Globus pallidus (tissue), 1 donor: Measurements from ENCODE around the gene PTGES.
"Not testable (repeated sequence)": the region's sequence is repeated elsewhere in the genome, so short reads cannot be mapped to it uniquely, and the experiment has no call there.

ENCODE experiments used
- DNase-seq: peaks from one replicate; pipeline ENCODE4 v3.0.0-alpha.2; 2015; ENCODE audit warnings: low spot score

PTGES gene

DNA sequence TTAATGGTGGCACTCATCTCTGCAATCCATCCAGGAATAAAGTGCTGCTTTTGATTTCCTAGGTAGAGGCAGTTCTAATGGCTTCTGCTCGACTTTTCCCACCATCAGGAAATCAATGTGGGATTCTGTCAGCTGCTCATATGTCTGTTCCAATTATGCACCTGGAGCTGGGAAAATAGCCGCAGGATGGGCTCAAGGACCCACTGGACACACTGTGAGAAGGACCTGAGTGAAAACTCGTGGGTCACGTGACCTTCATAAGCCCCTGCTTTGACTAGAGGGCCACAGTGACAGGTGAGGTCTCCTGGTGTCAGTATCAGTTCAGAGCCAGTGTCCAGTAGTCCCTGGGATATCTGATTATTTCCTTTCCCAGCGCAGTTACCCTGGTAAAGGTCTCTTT is 17.9 kb upstream of the PTGES start:
- no peak for DNase-seq

DNA sequence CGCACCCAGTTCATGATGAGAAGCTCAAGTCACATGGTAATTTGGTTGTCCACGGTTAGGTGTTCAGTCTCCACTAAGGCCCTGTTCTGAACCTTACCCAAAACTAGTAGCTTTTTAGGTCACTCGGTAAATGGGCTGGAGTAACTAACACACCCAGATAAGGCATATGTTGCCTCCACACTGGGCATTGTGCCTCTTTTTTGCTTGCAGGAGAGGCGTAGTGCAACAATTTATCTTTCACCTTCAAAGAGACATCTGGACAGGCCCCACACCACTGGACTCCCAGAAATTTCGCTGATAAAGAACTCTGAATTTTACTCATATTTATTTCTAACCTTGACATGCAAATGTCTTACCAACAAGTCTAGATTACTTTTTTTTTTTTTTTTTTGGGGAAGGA is 16.8 kb upstream of the PTGES start:
- DNase-seq = no peak

DNA sequence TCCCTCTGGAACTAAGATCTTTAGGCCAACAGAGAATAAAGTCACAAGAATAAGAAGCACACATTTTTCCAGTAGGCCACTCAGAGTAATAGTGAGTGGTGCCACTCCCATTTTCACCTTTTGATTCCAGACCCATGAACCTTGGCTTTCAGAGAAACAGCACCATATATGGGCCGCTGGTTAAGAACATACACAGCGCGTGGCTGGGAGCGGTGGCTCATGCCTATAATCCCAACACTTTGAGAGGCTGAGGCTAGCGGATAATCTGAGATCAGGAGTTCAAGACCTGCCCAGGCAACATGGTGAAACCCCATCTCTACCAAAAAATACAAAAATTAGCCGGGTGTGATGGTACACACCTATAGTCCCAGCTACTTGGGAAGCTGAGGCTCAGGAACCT is 15.6 kb upstream of the PTGES start:
- DNase-seq = no peak

DNA sequence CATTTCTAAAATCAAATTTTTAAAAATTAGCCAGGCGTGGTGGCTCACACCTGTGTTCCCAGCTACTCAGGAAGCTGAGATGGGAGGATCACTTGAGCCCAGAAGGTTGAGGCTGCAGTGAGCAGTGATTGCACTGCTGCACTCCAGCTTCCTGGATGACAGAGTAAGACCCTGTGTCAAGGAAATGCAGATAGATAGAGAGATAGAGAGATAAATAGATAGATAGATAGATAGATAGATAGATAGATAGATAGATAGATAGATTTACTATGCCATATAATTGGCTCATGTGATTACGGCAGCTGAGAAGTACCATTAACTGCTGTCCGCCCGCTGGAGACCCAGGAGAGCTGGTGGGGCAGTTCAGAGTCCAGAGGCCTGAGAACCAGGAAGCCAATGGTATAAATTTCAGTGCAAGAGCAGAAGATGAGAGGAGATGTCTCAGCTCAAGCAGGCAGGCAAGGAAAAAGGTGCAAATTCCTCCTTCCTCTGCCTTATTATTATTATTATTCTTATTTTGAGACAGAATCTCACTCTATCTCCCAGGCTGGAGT is 13.0 kb upstream of the PTGES start:
- DNase-seq = no peak

DNA sequence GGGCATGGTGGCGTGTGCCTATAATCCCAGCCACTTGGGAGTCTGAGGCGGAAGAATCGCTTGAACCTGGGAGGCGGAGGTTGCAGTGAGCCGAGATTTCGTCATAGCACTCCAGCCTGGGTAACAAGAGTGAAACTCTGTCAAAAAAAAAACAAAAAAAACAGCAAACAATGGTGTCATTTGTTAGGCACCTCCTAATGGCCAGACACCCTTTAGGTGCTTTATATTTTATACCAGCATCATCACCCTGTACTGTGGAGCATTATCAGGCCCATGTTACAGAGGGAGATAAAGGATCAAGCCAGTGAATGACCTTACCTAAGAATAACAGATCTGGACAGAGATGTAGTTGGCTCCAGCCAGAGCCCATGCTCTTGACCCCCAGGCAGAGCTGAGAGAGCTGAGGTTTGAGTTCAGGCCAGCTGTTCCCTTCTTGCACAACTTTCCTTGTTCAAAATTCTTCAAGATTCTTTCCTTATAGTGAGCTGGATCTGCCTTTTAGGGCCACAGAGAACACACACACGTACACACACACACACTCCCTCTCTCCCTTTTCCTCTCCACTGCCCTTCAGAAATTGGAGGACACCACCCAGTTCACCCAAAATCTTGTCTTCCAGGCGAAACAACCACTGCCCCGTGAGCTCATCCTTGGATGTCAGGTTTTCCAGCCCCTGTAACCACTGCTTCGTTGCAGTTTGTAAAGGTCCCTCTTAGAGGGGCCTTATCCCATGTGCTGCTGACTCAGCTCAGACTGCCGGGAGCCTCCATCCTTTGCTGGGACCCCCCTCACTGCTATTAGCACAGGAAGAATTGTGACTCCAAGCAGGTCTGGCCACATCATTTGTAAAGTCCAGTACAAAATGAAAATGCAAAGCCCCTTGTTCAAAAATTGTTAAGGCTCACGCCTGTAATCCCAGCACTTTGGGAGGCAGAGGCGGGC is 10.4 kb upstream of the PTGES start:
- DNase-seq = no peak

DNA sequence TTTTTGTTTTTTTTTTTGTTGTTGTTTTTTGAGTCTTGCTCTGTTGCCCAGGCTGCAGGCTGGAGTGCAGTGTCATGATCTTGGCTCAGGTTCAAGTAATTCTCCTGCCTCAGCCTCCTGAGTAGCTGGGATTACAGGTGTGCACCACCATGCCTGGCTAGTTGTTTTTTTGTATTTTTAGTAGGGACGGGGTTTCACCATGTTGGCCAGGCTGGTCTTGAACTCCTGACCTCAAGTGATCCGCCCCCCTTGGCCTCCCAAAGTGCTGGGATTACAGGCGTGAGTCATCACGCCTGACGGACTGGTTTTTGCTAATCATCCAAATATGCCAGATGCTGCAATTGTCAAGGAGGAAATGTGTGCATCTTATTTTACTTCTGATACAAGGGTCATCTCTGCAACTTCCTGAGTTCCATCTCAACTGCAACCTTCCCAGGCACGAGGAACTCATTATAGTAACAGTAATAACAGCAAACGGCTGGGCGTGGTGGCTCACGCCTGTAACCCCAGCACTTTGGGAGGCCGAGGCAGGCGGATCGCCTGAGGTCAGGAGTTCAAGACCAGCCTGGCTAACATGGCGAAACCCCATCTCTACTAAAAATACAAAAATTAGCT is 9.6 kb upstream of the PTGES start:
- DNase-seq = not testable (repeated sequence)

DNA sequence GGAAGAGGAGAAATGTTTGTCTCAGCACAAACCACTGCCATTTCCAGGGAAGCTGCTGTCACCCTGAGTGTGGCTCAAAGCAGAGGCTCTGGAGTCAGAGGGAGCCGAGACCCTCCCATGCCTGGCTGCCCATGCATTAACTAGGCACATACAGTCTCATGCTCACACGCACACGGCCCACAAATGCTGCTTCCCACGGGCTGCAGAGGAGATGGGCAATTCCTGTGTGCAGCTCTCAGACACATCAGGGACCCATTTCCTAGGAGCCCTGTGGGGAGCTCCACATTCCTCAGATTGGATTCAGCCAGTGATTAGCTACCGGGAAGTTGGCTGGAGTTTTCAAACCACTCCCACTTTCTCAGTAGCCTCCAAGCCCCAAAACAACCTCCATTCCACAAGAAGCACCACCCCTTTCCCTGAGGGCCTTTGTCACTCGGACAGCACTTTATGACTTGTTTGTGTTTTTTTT is 9.1 kb upstream of the PTGES start:
- no peak for DNase-seq

DNA sequence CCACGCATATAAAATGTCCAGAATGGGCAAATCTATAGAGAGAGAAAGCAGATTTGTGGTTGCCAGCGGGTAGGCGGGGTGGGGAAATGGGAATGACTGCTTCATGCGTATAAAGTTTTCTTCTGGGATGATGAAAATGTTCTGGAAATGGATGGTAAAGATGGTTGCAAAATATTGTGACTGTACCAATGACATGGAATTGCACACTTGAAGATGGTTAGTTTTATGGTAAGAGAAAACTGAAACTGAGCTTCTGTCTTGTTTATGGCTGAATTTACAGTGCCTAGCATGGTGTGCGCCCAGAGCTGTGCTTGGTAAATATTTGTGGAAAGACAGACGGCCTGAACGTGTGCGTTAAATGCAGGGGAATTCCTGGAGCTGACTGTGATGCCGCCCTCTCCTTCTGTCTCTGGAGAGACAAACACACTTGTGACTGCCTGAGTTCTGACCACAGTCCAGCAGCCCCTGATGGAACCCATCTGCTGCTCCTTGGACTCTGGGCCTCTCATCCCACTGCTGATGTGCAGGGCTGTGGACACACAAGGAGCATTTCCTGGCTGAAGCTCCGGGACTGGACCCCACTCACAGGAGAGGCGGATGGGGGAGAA is 8.6 kb upstream of the PTGES start:
- DNase-seq = no peak

DNA sequence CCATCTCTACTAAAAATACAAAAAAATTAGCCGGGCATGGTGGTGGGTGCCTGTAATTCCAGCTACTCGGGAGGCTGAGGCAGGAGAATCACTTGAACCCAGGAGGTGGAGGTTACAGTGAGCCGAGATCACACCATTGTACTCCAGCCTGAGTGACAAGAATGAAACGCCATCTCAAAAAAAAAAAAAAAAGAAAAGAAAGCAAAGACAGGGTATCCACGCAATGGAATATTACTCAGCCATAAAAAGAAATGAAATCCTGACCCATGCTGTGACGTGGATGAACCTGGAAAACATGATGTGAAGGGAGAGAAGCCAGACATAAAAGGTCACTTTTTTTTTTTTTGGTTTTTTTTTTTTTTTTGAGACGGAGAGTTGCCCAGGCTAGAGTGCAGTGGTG is 7.9 kb upstream of the PTGES start:
- not testable (repeated sequence) for DNase-seq

DNA sequence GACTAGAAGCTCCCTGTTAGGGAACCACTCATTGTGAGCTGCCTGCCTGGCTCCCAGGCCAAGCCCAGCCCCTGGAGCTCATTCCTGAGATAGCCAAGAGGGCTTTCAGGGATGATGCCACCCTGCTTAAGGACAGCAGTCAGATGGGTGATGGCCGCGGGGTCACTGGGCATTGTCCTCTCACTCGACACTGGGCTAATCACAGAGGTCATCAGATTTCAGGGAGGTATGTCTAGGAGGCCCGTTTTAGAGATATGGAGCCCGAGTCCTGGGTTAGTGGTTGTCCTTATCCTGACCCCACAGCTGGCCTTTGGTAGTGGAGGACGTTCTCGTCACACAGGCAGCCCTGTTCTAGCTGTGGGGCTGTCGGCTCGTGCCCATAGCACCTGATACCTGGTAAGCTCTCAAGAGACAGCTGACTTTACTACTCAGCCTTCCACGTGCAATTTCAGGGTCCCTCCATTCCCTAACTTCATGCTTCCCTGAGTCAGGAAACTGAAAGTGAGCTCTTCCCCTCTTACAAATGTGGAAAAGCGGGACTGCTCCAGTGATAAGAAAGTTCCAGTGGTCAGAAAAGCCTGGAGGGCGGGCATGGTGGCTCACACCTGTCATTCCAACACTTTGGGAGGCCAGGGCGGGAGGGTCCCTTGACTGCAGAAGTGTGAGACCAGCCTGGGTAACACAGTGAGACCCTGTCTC is 7.1 kb upstream of the PTGES start:
- DNase-seq = no peak

DNA sequence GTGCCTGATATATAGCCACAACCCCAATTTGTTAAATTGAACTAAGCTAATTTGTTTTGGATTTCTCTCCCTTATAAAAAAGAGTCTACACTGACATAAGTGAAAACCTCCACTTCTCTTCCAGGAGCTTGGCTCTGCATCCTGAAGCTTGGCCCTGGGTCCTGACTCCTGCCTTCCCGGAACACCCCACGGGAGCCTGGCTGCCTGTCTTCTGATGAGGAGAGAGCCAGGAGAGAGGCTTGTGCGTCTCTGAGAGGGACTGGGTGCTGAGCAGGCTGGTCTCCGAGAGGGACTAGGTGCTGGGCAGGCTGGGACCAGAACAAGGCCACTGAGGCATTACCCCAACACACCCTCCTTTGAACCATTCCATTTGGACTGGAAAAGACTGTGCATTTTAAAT is 6.5 kb upstream of the PTGES start:
- no peak for DNase-seq

DNA sequence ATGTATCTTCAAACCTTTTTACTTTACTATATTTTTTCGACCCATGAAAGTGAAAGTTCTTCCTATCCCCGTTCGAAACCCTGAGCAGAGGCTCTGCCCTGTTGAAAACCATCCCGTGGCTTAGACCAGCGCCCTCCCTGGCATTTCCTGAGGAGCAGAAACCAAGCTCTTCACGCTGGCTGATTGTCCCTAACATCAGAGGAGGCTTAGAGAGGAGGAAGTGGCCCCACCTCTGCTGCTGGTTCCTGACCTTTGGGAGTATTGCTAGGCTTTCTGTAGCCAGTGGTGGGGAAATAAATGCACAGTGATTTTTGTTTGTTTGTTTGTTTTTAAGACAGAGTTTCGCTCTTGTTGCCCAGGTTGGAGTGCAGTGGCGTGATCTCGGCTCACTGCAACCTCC is 4.2 kb upstream of the PTGES start:
- DNase-seq = no peak

DNA sequence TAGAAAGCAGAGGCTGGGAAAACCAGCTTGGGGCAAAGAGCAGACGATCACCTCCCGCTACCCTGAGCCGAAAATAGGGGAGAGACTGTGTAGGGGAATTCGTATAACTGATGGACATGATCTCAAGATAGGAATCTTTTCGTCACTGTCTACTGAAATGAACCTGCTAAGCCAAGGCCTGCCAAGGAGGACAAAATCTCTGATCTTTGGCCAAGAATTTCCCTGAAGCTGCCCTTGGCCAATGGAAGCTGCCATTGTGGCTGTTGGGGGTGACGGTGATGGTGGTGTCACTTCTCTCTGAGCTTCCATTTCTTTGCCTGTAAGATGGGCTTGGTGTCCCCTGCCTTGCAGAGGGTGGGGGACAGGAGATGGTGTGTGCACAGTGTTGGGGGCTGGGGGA is 3.3 kb upstream of the PTGES start:
- DNase-seq = no peak

DNA sequence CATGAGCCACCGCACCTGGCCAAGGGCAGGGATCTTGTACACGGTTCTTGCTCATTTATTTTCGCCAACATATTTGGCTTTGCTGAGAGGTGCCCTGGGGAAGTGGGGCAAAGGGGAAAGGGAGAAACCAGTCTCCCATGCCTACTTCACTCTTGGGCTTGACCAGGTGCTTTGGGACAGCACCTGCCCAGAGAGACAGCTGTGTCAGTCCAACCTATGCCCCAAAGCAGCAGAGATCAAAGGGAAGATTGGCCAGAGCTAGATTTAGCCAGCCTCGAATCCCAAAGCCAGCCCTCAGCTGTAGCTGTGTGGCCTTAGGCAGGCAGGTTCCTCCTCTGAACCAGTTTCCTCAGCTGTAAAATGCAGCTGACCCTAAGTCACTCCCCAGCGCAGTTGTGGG is 2.3 kb upstream of the PTGES start:
- DNase-seq = no peak

DNA sequence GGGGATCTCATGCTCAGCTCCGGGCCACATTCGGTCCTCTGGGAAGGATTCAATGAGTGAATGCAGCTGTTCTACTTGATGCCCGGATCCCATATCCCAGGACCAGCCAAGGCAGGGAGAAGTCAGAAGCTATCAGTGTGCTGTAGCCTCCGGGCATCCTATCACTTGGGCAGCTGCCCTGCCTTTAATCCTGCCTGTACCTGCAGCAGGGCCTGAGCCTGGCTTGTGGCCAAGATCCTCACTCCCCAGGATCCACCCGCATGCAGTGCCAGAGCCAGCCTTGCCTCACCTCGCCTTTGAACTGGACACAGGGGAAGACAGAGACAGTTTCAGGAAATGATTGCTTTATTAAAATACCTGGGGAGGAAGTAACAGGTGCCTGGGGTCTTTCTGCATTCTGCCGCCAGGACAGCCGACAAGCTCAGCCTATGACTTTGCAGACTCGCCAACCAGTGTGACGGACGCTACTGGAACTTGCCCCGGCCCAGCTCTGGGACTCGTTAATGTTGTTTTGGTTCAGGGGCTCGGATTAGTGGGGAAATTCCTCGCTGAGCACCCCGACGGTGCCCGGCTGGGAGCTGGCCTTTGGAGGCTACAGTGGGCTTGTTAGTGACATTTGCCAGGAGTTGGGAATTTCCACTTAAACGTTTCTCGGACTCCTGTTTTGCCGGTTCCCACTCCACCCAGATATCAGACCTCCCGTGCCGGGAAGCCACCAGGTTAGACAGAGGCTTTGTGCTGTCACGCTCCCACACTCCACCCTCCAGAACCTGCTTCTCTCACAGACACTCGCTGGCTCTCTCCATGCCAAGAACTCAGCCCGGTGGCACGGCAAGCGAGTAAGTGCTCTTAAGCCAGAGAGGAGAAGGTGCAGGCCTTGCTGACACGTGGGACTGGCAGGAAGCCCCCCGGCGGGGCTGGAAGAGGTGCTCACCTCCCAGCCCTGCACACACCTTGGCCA is 721 bp downstream of the PTGES start:
- DNase-seq = no peak

DNA sequence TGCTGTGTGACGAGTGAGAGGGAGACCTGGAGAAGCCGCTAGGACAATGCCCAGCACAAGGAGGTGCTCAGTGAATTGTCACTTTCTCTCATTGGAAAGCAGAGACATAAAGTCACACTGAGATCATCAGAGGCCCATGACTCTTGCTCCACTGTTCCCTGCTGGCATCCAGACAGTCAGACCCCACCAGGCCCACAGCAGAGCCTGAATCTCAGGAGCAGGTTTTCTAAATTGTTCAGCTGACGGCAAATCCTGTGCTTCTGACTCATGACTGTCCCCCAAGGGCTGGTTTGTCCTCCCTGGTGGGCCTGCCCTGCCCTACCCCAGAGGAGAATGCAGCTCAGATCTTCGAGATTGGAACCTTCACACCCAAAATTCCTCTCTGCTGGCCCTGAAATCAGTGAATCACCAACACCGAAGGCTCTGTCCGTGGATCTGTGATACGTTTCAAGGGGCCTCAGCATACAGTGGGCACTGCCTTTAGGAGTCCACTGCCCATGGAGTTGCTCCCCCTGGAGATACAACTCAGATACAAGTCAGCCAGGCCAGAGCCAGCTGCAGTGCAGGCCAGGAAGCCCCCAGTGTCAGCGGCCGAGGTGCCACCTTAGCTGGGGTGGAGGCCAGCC is 2.7 kb downstream of the PTGES start:
- DNase-seq = no peak

DNA sequence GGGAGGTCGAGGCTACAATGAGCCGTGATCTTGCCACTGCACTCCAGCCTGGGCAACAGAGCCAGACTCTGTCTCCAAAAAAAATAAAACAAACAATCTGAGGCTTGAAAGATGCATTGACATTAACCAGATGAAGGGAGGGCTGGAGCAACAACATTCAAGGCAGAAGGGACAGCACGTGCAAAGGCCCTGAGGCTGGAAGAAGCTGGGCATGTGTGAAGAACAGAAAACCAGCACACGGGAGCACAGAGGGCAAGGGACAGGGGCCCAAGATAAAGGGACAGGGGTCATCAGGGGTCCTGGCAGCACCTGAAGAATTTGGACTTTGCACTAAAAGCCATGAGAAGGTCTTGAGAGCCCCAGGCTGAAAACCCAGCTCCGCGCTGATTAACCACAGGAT is 3.3 kb downstream of the PTGES start:
- DNase-seq = no peak

DNA sequence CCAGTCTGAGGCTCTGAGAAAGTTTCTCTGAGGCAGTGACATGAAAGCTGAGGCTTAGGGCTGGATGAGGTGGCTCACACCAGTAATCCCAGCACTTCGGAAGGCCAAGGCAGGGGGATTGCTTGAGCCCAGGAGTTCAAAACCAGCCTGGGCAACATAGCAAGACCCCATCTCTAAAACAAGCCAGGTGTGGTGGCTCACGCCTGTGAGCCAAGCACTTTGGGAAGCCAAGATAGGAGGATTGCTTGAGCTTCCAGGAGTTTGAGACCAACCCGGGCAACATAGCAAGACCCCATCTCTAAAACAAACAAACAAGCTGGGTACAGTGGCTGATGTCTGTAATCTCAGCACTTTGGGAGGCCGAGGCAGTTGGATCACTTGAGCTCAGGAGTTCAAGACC is 3.8 kb downstream of the PTGES start:
- DNase-seq = not testable (repeated sequence)

DNA sequence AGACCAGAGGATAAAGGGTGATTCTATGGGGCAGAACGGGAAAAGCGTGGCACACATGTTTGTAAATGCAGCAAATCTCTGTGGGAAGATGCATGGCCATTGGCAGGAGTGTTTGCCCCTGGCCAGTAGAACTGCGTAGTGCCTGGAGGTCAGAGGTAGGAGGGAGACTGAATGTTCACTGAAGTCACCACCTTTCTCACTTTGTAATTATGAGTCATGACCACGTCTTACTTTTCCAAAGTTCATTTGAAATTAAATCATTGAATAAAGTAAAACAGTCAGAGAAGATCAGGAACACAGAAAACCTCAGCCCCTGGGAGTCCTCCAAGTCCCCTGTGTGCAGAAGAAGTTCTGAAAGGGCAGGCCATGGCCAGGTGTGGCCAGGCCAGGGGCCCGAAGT is 4.6 kb downstream of the PTGES start:
- no peak for DNase-seq

DNA sequence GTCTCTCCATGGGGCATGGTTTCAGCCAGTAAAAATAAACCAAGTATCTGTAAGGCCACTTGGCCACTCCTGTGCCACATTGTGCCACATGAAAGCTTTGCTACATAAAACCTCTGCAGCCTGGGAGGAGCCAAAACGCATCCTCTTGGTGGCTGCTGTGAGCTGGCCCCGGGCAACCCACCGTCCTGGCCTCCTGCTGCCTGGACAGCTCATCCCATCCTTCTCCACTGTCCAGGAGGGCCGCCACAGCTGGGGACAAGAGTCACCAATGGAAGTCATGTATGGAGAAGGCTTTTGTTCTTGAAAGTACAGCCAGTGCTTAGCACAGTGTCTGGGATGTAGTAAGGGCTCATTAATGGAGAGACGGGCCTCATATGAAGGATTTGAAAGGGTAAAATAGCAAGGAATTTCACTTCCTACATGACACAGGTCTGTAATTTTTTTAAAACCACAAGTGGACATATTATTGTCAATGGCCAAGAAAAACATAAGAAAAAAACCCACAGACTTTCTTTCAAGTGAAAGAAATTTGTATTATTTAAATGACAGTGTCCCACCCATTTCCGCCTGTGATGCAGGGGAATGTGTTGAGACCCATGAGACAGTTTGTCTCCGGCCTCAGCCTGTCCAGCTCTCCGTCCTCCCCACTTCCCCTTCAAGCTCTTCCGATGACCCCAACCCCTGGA is 6.6 kb downstream of the PTGES start:
- no peak for DNase-seq
